ENCODE data around the gene EEF1A1.
"Not testable (repeated sequence)": the region's sequence is repeated elsewhere in the genome, so short reads cannot be mapped to it uniquely, and the experiment has no call there.

The EEF1A1 gene

DNA sequence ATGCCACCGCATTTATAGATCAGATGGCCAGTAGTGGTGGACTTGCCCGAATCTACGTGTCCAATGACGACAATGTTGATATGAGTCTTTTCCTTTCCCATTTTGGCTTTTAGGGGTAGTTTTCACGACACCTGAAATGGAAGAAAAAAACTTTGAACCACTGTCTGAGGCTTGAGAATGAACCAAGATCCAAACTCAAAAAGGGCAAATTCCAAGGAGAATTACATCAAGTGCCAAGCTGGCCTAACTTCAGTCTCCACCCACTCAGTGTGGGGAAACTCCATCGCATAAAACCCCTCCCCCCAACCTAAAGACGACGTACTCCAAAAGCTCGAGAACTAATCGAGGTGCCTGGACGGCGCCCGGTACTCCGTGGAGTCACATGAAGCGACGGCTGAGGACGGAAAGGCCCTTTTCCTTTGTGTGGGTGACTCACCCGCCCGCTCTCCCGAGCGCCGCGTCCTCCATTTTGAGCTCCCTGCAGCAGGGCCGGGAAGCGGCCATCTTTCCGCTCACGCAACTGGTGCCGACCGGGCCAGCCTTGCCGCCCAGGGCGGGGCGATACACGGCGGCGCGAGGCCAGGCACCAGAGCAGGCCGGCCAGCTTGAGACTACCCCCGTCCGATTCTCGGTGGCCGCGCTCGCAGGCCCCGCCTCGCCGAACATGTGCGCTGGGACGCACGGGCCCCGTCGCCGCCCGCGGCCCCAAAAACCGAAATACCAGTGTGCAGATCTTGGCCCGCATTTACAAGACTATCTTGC is 725 bp downstream of the EEF1A1 start:
- TF ChIP-seq, protein P1, sequence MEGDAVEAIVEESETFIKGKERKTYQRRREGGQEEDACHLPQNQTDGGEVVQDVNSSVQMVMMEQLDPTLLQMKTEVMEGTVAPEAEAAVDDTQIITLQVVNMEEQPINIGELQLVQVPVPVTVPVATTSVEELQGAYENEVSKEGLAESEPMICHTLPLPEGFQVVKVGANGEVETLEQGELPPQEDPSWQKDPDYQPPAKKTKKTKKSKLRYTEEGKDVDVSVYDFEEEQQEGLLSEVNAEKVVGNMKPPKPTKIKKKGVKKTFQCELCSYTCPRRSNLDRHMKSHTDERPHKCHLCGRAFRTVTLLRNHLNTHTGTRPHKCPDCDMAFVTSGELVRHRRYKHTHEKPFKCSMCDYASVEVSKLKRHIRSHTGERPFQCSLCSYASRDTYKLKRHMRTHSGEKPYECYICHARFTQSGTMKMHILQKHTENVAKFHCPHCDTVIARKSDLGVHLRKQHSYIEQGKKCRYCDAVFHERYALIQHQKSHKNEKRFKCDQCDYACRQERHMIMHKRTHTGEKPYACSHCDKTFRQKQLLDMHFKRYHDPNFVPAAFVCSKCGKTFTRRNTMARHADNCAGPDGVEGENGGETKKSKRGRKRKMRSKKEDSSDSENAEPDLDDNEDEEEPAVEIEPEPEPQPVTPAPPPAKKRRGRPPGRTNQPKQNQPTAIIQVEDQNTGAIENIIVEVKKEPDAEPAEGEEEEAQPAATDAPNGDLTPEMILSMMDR (conservative IDR thresholded peaks at IDR 0.05; ENCODE audit: low read depth), result no peak
- peak overlapping the region; percentile 98 for H3K27ac ChIP-seq
- ChIA-PET CTCF (interaction anchor here (0.7 to 1.0 kb wide), 2 partner anchors 9 to 132 kb away, joined by 3 read pairs; no protein-coding TSS in a partner anchor), POLR2A (ENCODE audit: low non-redundant PET) (interaction anchor here (0.6 to 1.5 kb wide), 5 partner anchors 60 to 134 kb away, joined by 3 to 11 read pairs (median 7); partner anchors contain the start of gene SLC17A5)
- no peak for DNase-seq (ENCODE audit: low spot score)

DNA sequence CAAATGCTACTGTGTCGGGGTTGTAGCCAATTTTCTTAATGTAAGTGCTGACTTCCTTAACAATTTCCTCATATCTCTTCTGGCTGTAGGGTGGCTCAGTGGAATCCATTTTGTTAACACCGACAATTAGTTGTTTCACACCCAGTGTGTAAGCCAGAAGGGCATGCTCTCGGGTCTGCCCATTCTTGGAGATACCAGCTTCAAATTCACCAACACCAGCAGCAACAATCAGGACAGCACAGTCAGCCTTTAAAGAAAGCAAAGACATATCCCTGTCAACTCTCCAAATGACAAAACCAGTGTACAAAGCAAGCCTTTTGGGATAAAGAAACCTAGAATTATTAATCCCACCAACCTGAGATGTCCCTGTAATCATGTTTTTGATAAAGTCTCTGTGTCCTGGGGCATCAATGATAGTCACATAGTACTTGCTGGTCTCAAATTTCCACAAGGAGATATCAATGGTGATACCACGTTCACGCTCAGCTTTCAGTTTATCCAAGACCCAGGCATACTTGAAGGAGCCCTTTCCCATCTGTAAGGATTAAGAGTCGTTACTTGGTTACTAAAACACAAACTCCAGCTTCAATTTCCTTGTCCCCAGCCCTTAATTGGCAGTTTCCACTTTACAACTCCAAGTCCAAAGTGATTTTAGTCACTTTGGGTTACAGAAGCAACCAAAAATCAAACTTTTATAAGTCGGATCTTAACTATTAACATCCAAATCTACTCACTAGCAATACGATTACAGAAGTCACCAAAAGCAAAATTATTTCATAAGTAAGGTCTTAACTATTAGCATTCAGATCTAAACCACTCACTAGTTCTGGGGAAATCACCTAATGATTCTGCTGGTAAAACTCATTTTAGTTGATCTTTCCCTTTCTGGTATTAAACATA is 1.6 kb downstream of the EEF1A1 start:
- CTCF ChIA-PET; DNase-seq (ENCODE audit: low spot score): not testable (repeated sequence)
- POLR2A ChIA-PET (ENCODE audit: low non-redundant PET), result interaction anchor here (1.0 to 1.2 kb wide), 2 partner anchors 61 to 70 kb away, joined by 10 to 11 read pairs; no protein-coding TSS in a partner anchor
- peak overlapping the region; percentile 98 for H3K27ac ChIP-seq

DNA sequence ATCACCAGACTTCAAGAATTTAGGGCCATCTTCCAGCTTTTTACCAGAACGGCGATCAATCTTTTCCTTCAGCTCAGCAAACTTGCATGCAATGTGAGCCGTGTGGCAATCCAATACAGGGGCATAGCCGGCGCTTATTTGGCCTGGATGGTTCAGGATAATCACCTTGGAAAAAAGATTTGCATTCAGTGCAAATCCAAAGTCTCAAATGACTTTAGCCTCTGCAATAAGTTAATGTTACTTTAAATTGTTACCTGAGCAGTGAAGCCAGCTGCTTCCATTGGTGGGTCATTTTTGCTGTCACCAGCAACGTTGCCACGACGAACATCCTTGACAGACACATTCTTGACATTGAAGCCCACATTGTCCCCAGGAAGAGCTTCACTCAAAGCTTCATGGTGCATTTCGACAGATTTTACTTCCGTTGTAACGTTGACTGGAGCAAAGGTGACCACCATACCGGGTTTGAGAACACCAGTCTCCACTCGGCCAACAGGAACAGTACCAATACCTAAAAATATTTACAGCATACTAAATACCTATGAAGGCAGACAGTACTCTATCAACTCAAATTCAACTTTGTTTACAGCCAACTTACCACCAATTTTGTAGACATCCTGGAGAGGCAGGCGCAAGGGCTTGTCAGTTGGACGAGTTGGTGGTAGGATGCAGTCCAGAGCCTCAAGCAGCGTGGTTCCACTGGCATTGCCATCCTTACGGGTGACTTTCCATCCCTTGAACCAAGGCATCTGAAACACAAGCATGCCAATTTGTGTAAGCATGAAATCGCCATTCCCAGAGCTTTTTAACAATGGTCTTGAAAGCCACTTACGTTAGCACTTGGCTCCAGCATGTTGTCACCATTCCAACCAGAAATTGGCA is 2.5 kb downstream of the EEF1A1 start:
- peak overlapping the region; percentile 81 for H3K27ac ChIP-seq
- POLR2A ChIA-PET (ENCODE audit: low non-redundant PET); DNase-seq (ENCODE audit: low spot score); CTCF ChIA-PET: not testable (repeated sequence)

DNA sequence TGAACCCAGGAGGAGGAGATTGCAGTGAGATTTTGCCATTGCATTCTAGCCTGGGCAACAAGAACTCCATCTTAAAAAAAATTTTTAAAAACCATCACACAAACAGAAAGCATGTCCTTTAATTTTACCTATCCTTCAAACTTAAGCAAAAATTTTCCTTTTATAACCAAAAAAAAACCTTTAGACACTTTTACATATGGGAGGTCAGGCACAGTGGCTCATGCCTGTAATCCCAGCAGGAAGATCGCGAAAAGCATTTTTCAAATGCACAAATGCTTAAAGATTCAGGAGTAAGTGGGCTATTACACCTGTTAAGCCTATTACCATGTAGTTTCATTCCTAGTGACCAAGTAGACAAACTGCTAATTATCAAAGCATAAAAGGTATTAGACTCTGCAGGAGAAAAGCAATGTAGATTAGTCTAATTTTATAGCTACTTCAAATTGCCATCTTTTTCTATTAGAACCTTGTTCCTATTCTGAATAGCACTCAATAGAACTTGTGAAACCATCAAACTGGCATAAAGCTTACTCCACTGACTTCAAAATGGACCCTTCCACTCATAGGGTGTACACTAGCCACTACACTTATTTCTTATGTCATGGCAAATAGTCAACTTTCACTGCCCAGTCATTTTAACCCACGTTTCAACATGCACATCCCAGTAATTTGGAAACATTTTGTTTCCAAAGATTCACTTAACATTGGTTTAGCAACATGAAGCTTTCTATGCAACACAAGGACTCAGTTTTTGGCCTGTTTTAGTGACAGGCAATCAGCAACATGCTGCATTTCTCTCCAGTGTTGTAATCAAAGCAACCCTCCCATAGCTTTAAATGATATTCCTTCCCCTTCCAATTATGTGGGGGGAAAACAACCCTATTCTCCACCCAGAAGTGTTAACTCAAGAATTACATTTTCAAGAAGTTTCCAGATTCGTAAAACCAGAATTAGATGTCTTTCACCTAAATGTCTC is 4.0 kb downstream of the EEF1A1 start:
- ChIA-PET POLR2A (ENCODE audit: low non-redundant PET) (interaction anchor here (0.5 to 1.1 kb wide), 2 partner anchors 45 to 89 kb away, joined by 4 to 7 read pairs; no protein-coding TSS in a partner anchor), CTCF (no interaction called here)
- DNase-seq (ENCODE audit: low spot score), result no peak
- H3K27ac ChIP-seq, result peak overlapping the region; percentile 24; the same call in 1 of the 2 replicates
- TF ChIP-seq, protein P1 (conservative IDR thresholded peaks at IDR 0.05; ENCODE audit: low read depth), result no peak

DNA sequence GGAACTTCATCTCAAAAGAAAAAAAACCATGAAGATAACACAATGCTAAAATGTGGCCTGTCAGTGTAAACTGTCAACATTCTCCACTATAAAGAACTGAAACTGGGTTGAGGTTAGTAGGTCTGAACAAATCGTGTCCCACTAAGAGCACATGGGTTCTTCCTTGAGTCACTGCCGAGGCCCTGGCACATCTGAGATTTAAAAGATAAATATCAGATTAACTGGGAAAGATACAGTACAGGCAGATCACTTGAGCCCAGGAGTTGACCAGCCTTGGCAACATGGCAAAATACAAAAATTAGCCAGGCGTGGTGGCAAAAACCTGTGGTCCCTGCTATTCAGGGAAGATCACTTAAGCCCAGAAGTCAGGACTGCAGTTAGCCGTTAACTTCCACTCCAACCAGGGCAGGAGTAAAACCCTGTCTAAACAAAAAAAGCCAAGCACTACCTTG is 5.6 kb downstream of the EEF1A1 start:
- H3K27ac ChIP-seq, result no peak overlapping the region; the same call in 1 of the 2 replicates
- TF ChIP-seq, protein P1 (conservative IDR thresholded peaks at IDR 0.05; ENCODE audit: low read depth), result no peak
- POLR2A ChIA-PET (ENCODE audit: low non-redundant PET), result interaction anchor here (0.7 kb wide), 1 partner anchor 137 kb away, joined by 5 read pairs; no protein-coding TSS in a partner anchor
- DNase-seq (ENCODE audit: low spot score), result no peak
- CTCF ChIA-PET, result interaction anchor here (0.6 kb wide), 5 partner anchors 42 to 159 kb away, joined by 3 to 5 read pairs (median 3); no protein-coding TSS in a partner anchor

DNA sequence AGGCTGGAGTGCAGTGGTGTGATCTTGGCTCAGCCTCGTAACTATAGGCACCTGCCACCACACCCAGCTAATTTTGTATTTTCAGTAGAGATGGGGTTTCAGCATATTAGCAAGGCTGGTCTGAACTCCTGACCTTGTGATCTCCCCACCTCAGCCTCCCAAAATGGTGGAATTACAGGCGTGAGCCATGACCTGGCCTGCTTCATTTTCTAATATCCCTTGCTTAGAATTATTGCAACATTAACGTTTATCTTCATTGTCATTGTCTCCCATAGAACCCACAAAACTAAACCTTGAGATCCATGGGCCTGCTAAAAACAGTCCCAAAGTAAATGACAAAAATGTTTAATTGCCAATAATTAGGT is 6.1 kb downstream of the EEF1A1 start:
- peak overlapping the region; percentile 71 for H3K27ac ChIP-seq
- ChIA-PET POLR2A (ENCODE audit: low non-redundant PET) (interaction anchor here (0.7 kb wide), 1 partner anchor 138 kb away, joined by 6 read pairs; no protein-coding TSS in a partner anchor), CTCF (interaction anchor here (0.6 kb wide), 1 partner anchor 131 kb away, joined by 3 read pairs; no protein-coding TSS in a partner anchor)
- TF ChIP-seq, protein P1 (conservative IDR thresholded peaks at IDR 0.05; ENCODE audit: low read depth), result no peak
- DNase-seq (ENCODE audit: low spot score), result no peak

Measured in RWPE1 (cell line).